PC-9 (cell line): ENCODE data around the gene FHAD1. TPM values are rescaled to one million over a fixed set of nuclear protein-coding genes. Genes with fewer than 3 reads are reported as not detected.

Source experiments
- BruUV-seq: library from RNA; stranded (reverse); fragments of 400-500 nt; replicated peaks from 2 replicates; lab custom pipeline; 2021; lab: Mats Ljungman, UMichigan
- CTCF ChIA-PET: fragments of 300-600 bp; sonication (Branson Sonifier 250); formaldehyde crosslinking; loops from one replicate; lab custom pipeline; 2022; ENCODE audit warnings: antibody characterized with exemption; lab: Charles Lee
- POLR2A ChIA-PET: fragments of 300-600 bp; sonication (Branson Sonifier 250); formaldehyde crosslinking; loops from one replicate; lab custom pipeline; 2022; ENCODE audit warnings: antibody characterized with exemption; ENCODE audit not compliant: unreplicated experiment; lab: Charles Lee
- DNase-seq, 2 experiments: peaks; one replicate each; pipeline versions ENCODE4 v3.0.0 to v3.0.0-alpha.2; 2015 to 2022; ENCODE audit warnings: mixed read lengths in 1 of 2
- H2AFZ ChIP-seq: fragments of 200-600 bp; sonication (generic); 2 replicates; pipeline ENCODE4 v1.8.1; 2017; ENCODE audit warnings: antibody characterized with exemption
- H3F3A ChIP-seq: fragments of 200-600 bp; sonication (generic); 2 replicates; pipeline ENCODE4 v1.8.1; 2017; ENCODE audit warnings: antibody characterized with exemption, mild to moderate bottlenecking, low read depth; ENCODE audit not compliant: insufficient read depth
- H3K27ac ChIP-seq: fragments of 200-600 bp; sonication (generic); 2 replicates; pipeline ENCODE4 v1.6.1; 2016; ENCODE audit warnings: mixed run types
- H3K27me3 ChIP-seq: fragments of 200-600 bp; sonication (generic); 2 replicates; pipeline ENCODE4 v1.6.1; 2016; ENCODE audit warnings: low read depth, mixed run types; ENCODE audit not compliant: insufficient read depth
- H3K36me3 ChIP-seq: fragments of 200-600 bp; sonication (generic); 2 replicates; pipeline ENCODE4 v1.6.1; 2016; ENCODE audit warnings: low read depth, mixed run types
- H3K4me1 ChIP-seq: fragments of 200-600 bp; sonication (generic); replicated peaks from 2 replicates; pipeline ENCODE4 v1.6.1; 2016; ENCODE audit warnings: mixed run types; ENCODE audit not compliant: insufficient read depth
- H3K4me2 ChIP-seq: fragments of 200-600 bp; sonication (generic); 2 replicates; pipeline ENCODE4 v1.6.1; 2017; ENCODE audit warnings: mixed run types
- H3K4me3 ChIP-seq: fragments of 200-600 bp; sonication (generic); 2 replicates; pipeline ENCODE4 v1.6.1; 2016; ENCODE audit warnings: mixed run types
- H3K79me2 ChIP-seq: fragments of 200-600 bp; sonication (generic); 2 replicates; pipeline ENCODE4 v1.6.1; 2017; ENCODE audit warnings: low read depth, mixed run types
- H3K9me2 ChIP-seq: fragments of 200-600 bp; sonication (generic); 2 replicates; pipeline ENCODE4 v1.8.1; 2017; ENCODE audit warnings: mild to moderate bottlenecking; ENCODE audit not compliant: insufficient read depth
- H3K9me3 ChIP-seq: fragments of 200-600 bp; sonication (generic); 2 replicates; pipeline ENCODE4 v1.8.1; 2016; ENCODE audit warnings: low read depth; ENCODE audit not compliant: insufficient read depth
- H4K20me1 ChIP-seq: fragments of 200-600 bp; sonication (generic); 2 replicates; pipeline ENCODE4 v1.8.1; 2017; ENCODE audit not compliant: insufficient read depth
- CTCF ChIP-seq: fragments of 200-600 bp; sonication (generic); conservative IDR thresholded peaks from 2 replicates; pipeline ENCODE4 v1.6.1; 2017; ENCODE audit warnings: mixed run types, antibody characterized with exemption, mild to moderate bottlenecking, moderate library complexity
- EZH2 ChIP-seq: fragments of 200-600 bp; sonication (generic); IDR thresholded peaks from 2 replicates; pipeline ENCODE4 v1.8.0; 2017; ENCODE audit warnings: antibody characterized with exemption, low read depth
- intact Hi-C: fragments of 100-400 bp; cut with micrococcal nuclease; formaldehyde crosslinking; loops from one replicate; pipeline ENCODE4 v1.10.0; 2022; ENCODE audit not compliant: unreplicated experiment
- total RNA-seq: library from RNA; stranded (reverse); gene quantifications from 2 replicates; pipeline ENCODE4 v1.2.3, GENCODE V29; 2021

Gene FHAD1
- total RNA-seq, 1 experiment from 2014 or later: 6.9 TPM

DNA sequence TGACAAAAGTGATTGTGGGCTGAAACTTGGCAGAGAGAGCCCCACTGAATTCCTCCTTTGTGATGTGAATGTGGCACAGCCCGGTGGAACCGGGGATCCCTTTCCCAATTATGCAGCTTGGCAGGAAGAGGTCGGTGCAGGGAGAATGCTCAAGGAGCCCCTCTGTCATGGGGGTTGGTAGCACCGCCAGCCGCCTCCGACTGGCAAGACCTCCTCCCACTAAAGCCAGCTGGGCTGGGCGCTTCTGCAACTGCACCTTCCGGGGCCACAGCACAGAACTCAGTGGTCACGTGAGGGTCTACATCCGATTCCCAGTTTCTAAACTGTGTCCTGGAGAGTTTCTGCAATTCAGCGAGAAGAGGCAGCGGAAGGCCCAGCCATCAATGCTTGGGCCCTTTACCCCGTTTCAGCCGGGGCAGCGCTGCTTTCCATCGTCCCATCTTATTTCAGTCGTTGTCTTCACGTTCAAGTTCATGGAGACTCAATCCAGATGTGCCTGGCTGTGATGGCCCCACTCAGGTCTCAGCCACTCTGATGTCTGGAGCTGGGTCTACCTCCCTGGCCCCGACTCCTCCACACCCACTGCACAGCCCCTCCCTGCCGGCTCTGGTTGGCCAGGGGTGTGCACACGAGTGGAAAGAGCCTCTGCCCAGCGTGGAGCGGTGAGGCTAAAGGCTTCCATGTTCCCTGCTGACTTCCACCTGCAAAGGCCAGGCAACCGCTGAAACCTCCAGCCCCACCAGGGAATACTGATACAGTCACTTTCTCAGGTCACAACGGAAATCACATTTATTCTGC lies 39.8 kb upstream of the FHAD1 start:
- POLR2A ChIA-PET: no interaction called here
- Histone ChIP-seq H3K4me3 (no peak overlapping the region; the same call in 1 of the 2 replicates), H3F3A (peaks cover 12% of the 10 kb centered on the region; the same call in 1 of the 2 replicates), H3K4me1 (peaks cover 26% of the 10 kb centered on the region), H3K9me3 (no peaks in the 10 kb centered on the region), H3K36me3 (no peaks in the 10 kb centered on the region), H3K79me2 (peaks cover 4% of the 10 kb centered on the region; the same call in 1 of the 2 replicates), H3K27me3 (no peaks in the 10 kb centered on the region), H3K27ac (peak overlapping the region; percentile 68), H4K20me1 (no peaks in the 10 kb centered on the region), H3K9me2 (no peaks in the 10 kb centered on the region), H3K4me2 (peak overlapping the region; percentile 58), H2AFZ (no peak overlapping the region)
- no TSS peak for BruUV-seq
- no peak for TF ChIP-seq EZH2
- no peak for TF ChIP-seq CTCF
- no peak for DNase-seq
- intact Hi-C loops: no loop called here
- CTCF ChIA-PET: interaction anchor here (0.6 to 1.0 kb wide), 2 partner anchors 38 to 79 kb away, joined by 3 read pairs; no protein-coding TSS in a partner anchor

GRCh38 chr1:15207829-15208429 lies 39.1 kb upstream of the FHAD1 start:
- Histone ChIP-seq H3K4me1 (peaks cover 26% of the 10 kb centered on the region), H4K20me1 (no peaks in the 10 kb centered on the region), H3K27me3 (no peaks in the 10 kb centered on the region), H3F3A (peaks cover 12% of the 10 kb centered on the region; the same call in 1 of the 2 replicates), H3K9me2 (no peaks in the 10 kb centered on the region), H3K4me3 (no peak overlapping the region), H3K36me3 (no peaks in the 10 kb centered on the region), H3K9me3 (no peaks in the 10 kb centered on the region), H3K79me2 (peaks cover 3% of the 10 kb centered on the region; the same call in 1 of the 2 replicates), H3K4me2 (no peak overlapping the region), H2AFZ (no peak overlapping the region), H3K27ac (no peak overlapping the region)
- CTCF ChIA-PET: no interaction called here
- intact Hi-C loops: no loop called here
- no peak for DNase-seq
- TF ChIP-seq EZH2 (no peak), CTCF (no peak)
- BruUV-seq: no TSS peak
- POLR2A ChIA-PET: no interaction called here

- Histone ChIP-seq H3F3A (peaks cover 12% of the 10 kb centered on the region; the same call in 1 of the 2 replicates), H3K79me2 (no peaks in the 10 kb centered on the region)
- TF ChIP-seq EZH2 (no peak), CTCF (no peak)
Measured at GRCh38 chr1:15210651-15211375, 36.2 kb upstream of the FHAD1 start.

More at GRCh38 chr1:15210651-15211375, 36.2 kb upstream of the FHAD1 start:
- Histone ChIP-seq H2AFZ (no peak overlapping the region), H3K27ac (no peak overlapping the region), H3K4me3 (no peak overlapping the region), H3K36me3 (no peaks in the 10 kb centered on the region), H4K20me1 (no peaks in the 10 kb centered on the region), H3K9me2 (no peaks in the 10 kb centered on the region), H3K27me3 (no peaks in the 10 kb centered on the region), H3K4me2 (no peak overlapping the region), H3K9me3 (no peaks in the 10 kb centered on the region), H3K4me1 (peaks cover 23% of the 10 kb centered on the region)
- DNase-seq: no peak
- ChIA-PET CTCF (interaction anchor here (0.6 kb wide), 1 partner anchor 58 kb away, joined by 3 read pairs; no protein-coding TSS in a partner anchor), POLR2A (interaction anchor here (0.8 kb wide), 2 partner anchors 42 to 453 kb away, joined by 4 to 11 read pairs; no protein-coding TSS in a partner anchor)
- no TSS peak for BruUV-seq
- intact Hi-C loops: no loop called here
